Upper lobe of left lung (tissue), 4 donors: Measurements from ENCODE around the gene TBRG1.

Source experiments
- CTCF ChIP-seq, 6 experiments: fragments of 450-650 bp in 4 of 6; fragments of 200-600 bp in 2 of 6; sonication (generic) in 2 of 6; IDR thresholded peaks; one replicate each; pipeline ENCODE4 v1.5.1; 2016 to 2019; ENCODE audit warnings: antibody characterized with exemption in 6 of 6
- POLR2A ChIP-seq, 4 donors: fragments of 450-650 bp; IDR thresholded peaks; one replicate each; pipeline ENCODE4 v1.5.1; 2016 to 2017; ENCODE audit warnings: antibody characterized with exemption in 4 of 4, mild to moderate bottlenecking in 2 of 4

DNA sequence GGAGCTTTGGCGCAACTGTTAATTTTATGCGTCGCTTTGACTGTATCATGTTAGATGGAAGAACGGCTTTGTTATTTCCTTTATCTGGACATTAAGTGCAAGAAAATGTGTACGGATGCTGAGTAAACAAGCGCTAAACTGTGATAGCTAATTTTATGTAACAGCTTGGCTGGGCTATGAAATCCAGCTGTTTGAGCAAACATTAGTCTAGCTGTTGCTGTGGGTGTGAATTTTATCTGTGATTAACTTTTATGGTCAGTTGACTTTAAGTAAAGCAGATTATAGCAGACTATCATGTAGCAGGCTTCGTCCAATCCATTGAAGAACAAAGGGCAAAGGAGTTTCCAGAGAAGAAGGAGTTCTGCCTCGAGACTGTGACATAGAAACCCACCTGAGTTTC lies 38.9 kb upstream of the TBRG1 start:
- no peak for TF ChIP-seq CTCF (IDR thresholded peaks at IDR 0.05)
- TF ChIP-seq POLR2A (IDR thresholded peaks at IDR 0.05): no peak
